SK-N-SH (cell line): Measurements from ENCODE around the gene TRABD2A.

ENCODE experiments used
- GABPA ChIP-seq: IDR thresholded peaks from 2 replicates; pipeline ENCODE4 v1.4.0; 2012; ENCODE audit warnings: low read depth, mild to moderate bottlenecking
- POLR2AphosphoS5 ChIP-seq: IDR thresholded peaks from 2 replicates; pipeline ENCODE4 v1.6.1; 2012; ENCODE audit warnings: low read depth, low read length
- RFX5 ChIP-seq: IDR thresholded peaks from 2 replicates; pipeline ENCODE4 v1.6.1; 2012; ENCODE audit warnings: mild to moderate bottlenecking, improper control_type of control experiment, low read length

- no peak for TF ChIP-seq GABPA
- TF ChIP-seq RFX5, result no peak
- TF ChIP-seq POLR2AphosphoS5, result no peak
Observed at GRCh38 chr2:84861539-84861938, 19.3 kb downstream of the TRABD2A start.
